Body of pancreas (tissue), 4 donors: ENCODE measurements around the gene TMEM135.

Experiments
- CTCF ChIP-seq, 7 experiments: fragments of 450-650 bp in 4 of 7; fragments of 200-600 bp in 3 of 7; sonication (generic) in 3 of 7; IDR thresholded peaks; one replicate each; pipeline ENCODE4 v1.5.1; 2016 to 2019; ENCODE audit warnings: antibody characterized with exemption in 7 of 7
- POLR2A ChIP-seq, 3 donors: fragments of 450-650 bp; IDR thresholded peaks; one replicate each; pipeline ENCODE4 v1.6.1; 2016; ENCODE audit warnings: antibody characterized with exemption in 3 of 3, mild to moderate bottlenecking in 2 of 3

DNA sequence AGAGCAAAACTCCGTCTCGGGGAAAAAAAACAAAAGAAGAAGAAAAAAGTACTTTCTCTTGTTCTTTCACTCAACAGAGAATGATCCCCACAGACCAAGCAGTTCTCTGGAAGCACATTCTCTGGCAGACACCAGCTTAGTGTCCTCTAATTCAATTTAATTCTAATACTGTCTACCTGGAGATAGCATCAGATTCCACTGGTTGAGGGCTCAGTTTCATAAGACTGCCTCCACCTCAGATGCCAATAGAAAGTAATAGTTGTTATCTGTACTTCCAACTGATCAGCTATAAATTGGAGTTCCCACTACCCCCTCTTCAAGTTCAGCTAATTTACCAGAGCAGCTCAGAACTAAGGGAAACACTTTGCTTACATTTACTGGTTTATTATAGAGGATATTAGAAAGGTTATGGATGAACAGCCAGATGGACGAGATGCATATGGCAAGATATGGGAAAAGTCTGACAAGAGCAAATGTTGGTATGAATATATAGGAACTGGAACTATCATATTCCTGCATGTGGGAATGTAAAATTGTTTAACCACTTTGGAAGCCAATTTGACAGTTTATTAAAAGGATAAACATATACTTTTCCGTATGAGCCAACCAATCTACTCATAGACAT, 64.3 kb downstream of the TMEM135 start:
- no peak for TF ChIP-seq CTCF (IDR thresholded peaks at IDR 0.05)
- TF ChIP-seq POLR2A (IDR thresholded peaks at IDR 0.05): no peak
